Measurements from ENCODE around the gene PLEKHG3. TPM values are rescaled to one million over a fixed set of nuclear protein-coding genes. Genes with fewer than 3 reads are reported as not detected.

Gene PLEKHG3
- total and polyA plus RNA-seq, 8 donors = 33.3 to 60.7 (median 39.7) TPM

DNA sequence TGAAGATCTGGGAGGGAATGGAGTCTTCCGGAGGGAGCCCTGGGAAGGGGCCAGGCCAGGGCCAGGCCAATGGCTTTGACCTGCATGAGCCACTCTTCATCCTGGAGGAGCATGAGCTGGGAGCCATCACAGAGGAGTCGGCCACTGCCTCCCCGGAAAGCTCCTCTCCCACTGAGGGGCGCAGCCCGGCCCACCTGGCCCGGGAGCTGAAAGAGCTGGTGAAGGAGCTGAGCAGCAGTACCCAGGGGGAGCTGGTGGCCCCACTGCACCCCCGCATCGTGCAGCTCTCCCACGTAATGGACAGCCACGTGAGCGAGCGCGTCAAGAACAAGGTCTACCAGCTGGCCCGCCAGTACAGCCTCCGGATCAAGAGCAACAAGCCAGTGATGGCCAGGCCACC, 37.7 kb downstream of the PLEKHG3 start:
- H3K36me3 ChIP-seq = peaks cover 12 to 65% (median 30%) of the 10 kb centered on the region in 3 donors
- no peaks in the 10 kb centered on the region for H3K27me3 ChIP-seq
- no peak overlapping the region for H3K4me3 ChIP-seq
- H3K4me1 ChIP-seq = peaks cover 7 to 8% (median 7%) of the 10 kb centered on the region in 3 donors
- FAIRE-seq (no peak), ATAC-seq (no peak), DNase-seq (peak in 1 of 6 donors; percentile 30)
- WGBS, 2 donors = 93 to 94% methylated on average over 15 of the region's 15 CpGs
- TF ChIP-seq, protein P1, sequence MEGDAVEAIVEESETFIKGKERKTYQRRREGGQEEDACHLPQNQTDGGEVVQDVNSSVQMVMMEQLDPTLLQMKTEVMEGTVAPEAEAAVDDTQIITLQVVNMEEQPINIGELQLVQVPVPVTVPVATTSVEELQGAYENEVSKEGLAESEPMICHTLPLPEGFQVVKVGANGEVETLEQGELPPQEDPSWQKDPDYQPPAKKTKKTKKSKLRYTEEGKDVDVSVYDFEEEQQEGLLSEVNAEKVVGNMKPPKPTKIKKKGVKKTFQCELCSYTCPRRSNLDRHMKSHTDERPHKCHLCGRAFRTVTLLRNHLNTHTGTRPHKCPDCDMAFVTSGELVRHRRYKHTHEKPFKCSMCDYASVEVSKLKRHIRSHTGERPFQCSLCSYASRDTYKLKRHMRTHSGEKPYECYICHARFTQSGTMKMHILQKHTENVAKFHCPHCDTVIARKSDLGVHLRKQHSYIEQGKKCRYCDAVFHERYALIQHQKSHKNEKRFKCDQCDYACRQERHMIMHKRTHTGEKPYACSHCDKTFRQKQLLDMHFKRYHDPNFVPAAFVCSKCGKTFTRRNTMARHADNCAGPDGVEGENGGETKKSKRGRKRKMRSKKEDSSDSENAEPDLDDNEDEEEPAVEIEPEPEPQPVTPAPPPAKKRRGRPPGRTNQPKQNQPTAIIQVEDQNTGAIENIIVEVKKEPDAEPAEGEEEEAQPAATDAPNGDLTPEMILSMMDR (IDR thresholded peaks at IDR 0.05) = no peak
- H3K9me3 ChIP-seq = no peaks in the 10 kb centered on the region
- intact Hi-C loops (cut with DNase I) = no loop called here
- H3K27ac ChIP-seq = no peak overlapping the region

DNA sequence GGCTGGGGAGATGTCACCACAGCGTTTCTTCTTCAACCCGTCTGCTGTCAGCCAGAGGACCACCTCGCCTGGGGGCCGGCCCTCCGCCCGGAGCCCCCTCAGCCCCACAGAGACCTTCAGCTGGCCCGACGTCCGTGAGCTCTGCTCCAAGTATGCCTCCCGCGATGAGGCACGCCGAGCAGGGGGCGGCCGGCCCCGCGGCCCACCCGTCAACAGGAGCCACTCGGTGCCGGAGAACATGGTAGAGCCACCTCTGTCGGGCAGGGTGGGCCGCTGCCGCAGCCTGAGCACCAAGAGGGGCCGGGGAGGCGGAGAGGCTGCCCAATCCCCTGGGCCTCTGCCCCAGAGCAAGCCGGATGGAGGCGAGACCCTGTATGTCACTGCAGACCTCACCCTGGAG, 38.8 kb downstream of the PLEKHG3 start:
- no peak for DNase-seq
- no peaks in the 10 kb centered on the region for H3K9me3 ChIP-seq
- no peak for FAIRE-seq
- H3K4me3 ChIP-seq = no peak overlapping the region
- no peak for ATAC-seq
- TF ChIP-seq, protein P1 (IDR thresholded peaks at IDR 0.05) = no peak
- intact Hi-C loops (cut with DNase I) = no loop called here
- H3K27me3 ChIP-seq = no peaks in the 10 kb centered on the region
- 95 to 96% methylated on average over 27 of the region's 27 CpGs for WGBS, 2 donors
- peaks cover 12 to 71% (median 30%) of the 10 kb centered on the region in 3 donors for H3K36me3 ChIP-seq
- H3K27ac ChIP-seq = no peak overlapping the region
- no peaks in the 10 kb centered on the region for H3K4me1 ChIP-seq

DNA sequence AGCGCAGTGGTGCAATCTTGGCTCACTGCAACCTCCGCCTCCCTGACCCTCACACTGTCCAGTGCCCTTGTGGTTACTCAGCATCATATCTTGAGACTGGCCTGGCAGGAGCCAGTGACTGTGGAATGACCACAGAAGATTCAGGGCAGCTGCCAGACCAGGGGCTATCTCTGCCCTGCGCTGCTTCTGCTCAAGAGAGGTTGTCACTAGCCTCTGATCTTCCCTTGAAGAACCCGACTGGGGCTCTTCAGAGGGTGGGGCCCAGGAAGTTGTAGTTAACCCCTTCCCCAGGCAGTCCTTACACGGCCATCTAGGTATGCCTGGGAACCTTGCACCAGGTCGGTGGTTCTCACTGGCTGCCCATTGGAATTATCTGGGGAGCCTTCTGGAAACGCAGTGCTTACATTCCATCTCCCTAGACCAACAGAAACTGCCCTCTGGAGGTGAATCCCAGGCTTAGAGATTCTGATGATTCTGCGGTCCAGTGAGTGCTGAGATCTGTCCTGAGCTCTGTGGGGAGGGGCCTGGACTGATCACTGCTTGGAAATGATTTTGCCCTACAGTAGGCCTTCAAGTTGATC, 41.4 kb downstream of the PLEKHG3 start:
- TF ChIP-seq, protein P1 (IDR thresholded peaks at IDR 0.05) = no peak
- no peak overlapping the region for H3K27ac ChIP-seq
- 67 to 68% methylated on average over 8 of the region's 8 CpGs for WGBS, 2 donors
- FAIRE-seq (no peak), DNase-seq (no peak), ATAC-seq (peak in 2 of 4 donors; percentile 13 to 15)
- H3K9me3 ChIP-seq = no peaks in the 10 kb centered on the region
- no peak overlapping the region for H3K4me3 ChIP-seq
- H3K4me1 ChIP-seq = no peaks in the 10 kb centered on the region
- intact Hi-C loops (cut with DNase I) = no loop called here
- H3K27me3 ChIP-seq = no peaks in the 10 kb centered on the region
- H3K36me3 ChIP-seq = peaks cover 12 to 63% (median 27%) of the 10 kb centered on the region in 3 donors

DNA sequence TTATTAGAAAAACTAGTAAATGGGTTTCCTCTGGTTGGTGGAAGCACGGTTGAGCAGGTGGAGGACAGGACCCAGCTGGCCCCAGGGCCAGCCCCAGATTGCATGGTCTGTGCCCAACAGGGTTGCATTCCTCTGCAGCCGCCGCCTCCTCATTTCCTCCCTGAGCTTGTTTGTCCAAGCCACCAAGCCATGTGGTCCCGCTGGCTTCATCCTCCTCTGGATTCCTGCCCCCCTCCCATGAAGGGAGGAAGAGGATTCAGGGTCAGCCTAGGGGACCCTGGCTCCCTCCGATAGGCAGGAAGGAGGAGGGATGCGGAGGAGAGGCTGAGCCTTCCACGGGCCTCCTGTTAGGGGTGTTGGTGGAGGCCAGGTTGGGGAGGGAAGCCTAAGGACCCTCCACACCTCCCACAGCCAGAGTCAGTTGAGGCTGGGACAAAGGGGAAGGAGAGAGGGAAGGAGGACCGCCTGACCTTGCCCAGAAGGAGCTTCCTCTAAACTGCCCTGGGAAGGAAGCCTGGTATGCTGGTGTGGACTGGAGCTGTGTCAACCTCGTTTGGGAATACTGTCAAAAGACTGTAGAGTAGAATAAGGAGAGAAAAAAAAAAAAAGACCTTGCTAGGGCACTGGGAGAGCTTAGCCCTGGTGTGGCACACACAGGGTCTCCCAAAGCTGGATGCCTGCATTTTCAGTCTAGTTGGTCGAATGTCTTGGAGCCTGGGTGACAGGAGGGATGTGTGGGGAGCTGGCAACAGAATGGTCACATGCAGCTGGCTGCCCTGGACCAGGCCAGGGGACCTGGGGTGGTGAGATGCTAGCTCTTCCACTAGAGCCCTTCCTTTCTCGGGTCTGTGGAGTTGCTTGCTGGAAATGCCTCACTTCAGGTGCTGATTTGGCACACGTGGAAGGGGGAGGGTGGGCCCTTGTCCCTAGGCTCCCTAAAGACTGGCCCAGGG, 42.4 kb downstream of the PLEKHG3 start:
- intact Hi-C loops (cut with DNase I) = no loop called here
- 67 to 75% methylated on average over 11 to 12 of the region's 12 CpGs for WGBS, 2 donors
- H3K4me1 ChIP-seq = no peaks in the 10 kb centered on the region

More for the DNA sequence above, 42.4 kb downstream of the PLEKHG3 start:
- peaks cover 7 to 53% (median 23%) of the 10 kb centered on the region in 3 donors for H3K36me3 ChIP-seq
- DNase-seq = peak in 1 of 6 donors; percentile 41
- no peak overlapping the region for H3K4me3 ChIP-seq
- FAIRE-seq = no peak
- TF ChIP-seq, protein P1 (IDR thresholded peaks at IDR 0.05) = no peak
- no peaks in the 10 kb centered on the region for H3K9me3 ChIP-seq
- H3K27me3 ChIP-seq = no peaks in the 10 kb centered on the region
- H3K27ac ChIP-seq = no peak overlapping the region
- ATAC-seq = no peak

Measured in pancreas (tissue), 10 donors.